Activated naive CD4-positive, alpha-beta T cell treated with anti-CD3 and anti-CD28 coated beads, Interleukin-2, amount 50 U/mL, for 24 hours (primary cell): ENCODE results near the gene TNFRSF6B.
A peak's percentile ranks its signal among the peaks of the same experiment; 100 is the strongest.

Source experiments
- H3K27ac Mint-ChIP-seq: one replicate; pipeline ENCODE4 v1.8.0; 2021; ENCODE audit warnings: mild to moderate bottlenecking, mixed read lengths
- H3K27me3 Mint-ChIP-seq: one replicate; pipeline ENCODE4 v1.8.0; 2021; ENCODE audit warnings: mixed read lengths
- H3K36me3 Mint-ChIP-seq: one replicate; pipeline ENCODE4 v1.8.0; 2021; ENCODE audit warnings: mixed read lengths
- H3K4me1 Mint-ChIP-seq: one replicate; pipeline ENCODE4 v1.8.0; 2021; ENCODE audit warnings: mixed read lengths
- H3K4me3 Mint-ChIP-seq: one replicate; pipeline ENCODE4 v1.8.0; 2021; ENCODE audit warnings: mild to moderate bottlenecking, mixed read lengths
- H3K9me3 Mint-ChIP-seq: one replicate; pipeline ENCODE4 v1.8.0; 2021; ENCODE audit warnings: mixed read lengths

The TNFRSF6B gene

GRCh38 chr20:63697357-63697867 is 960 bp downstream of the TNFRSF6B start:
- Mint-ChIP-seq H3K4me3 (peak overlapping the region; percentile 30), H3K36me3 (no peaks in the 10 kb centered on the region), H3K27me3 (no peaks in the 10 kb centered on the region), H3K9me3 (no peaks in the 10 kb centered on the region), H3K4me1 (peaks cover 15% of the 10 kb centered on the region), H3K27ac (peak overlapping the region; percentile 12)

- Mint-ChIP-seq H3K4me3 (no peak overlapping the region), H3K9me3 (no peaks in the 10 kb centered on the region), H3K27ac (no peak overlapping the region), H3K4me1 (peaks cover 15% of the 10 kb centered on the region), H3K36me3 (no peaks in the 10 kb centered on the region), H3K27me3 (no peaks in the 10 kb centered on the region)
Observed at GRCh38 chr20:63697868-63698545, 1.6 kb downstream of the TNFRSF6B start.

- H3K4me3 Mint-ChIP-seq: no peak overlapping the region
- peak overlapping the region; percentile 8 for H3K27ac Mint-ChIP-seq
- H3K27me3 Mint-ChIP-seq: no peaks in the 10 kb centered on the region
- no peaks in the 10 kb centered on the region for H3K9me3 Mint-ChIP-seq
- H3K36me3 Mint-ChIP-seq: no peaks in the 10 kb centered on the region
- H3K4me1 Mint-ChIP-seq: peaks cover 15% of the 10 kb centered on the region
Observed at GRCh38 chr20:63698739-63699465, 2.5 kb downstream of the TNFRSF6B start.

- no peaks in the 10 kb centered on the region for H3K9me3 Mint-ChIP-seq
- no peak overlapping the region for H3K4me3 Mint-ChIP-seq
- H3K27me3 Mint-ChIP-seq: no peaks in the 10 kb centered on the region
- peaks cover 1% of the 10 kb centered on the region for H3K36me3 Mint-ChIP-seq
- peaks cover 15% of the 10 kb centered on the region for H3K4me1 Mint-ChIP-seq
- peak overlapping the region; percentile 8 for H3K27ac Mint-ChIP-seq
Observed at GRCh38 chr20:63699466-63700198, 3.2 kb downstream of the TNFRSF6B start.

- no peak overlapping the region for H3K4me3 Mint-ChIP-seq
- H3K9me3 Mint-ChIP-seq: no peaks in the 10 kb centered on the region
- H3K36me3 Mint-ChIP-seq: peaks cover 4% of the 10 kb centered on the region
- H3K27me3 Mint-ChIP-seq: no peaks in the 10 kb centered on the region
- H3K4me1 Mint-ChIP-seq: peaks cover 18% of the 10 kb centered on the region
- H3K27ac Mint-ChIP-seq: peak overlapping the region; percentile 62
Observed at GRCh38 chr20:63700199-63701050, 4.0 kb downstream of the TNFRSF6B start.

- no peaks in the 10 kb centered on the region for H3K9me3 Mint-ChIP-seq
- peaks cover 4% of the 10 kb centered on the region for H3K36me3 Mint-ChIP-seq
- H3K27me3 Mint-ChIP-seq: no peaks in the 10 kb centered on the region
- no peak overlapping the region for H3K27ac Mint-ChIP-seq
- peaks cover 18% of the 10 kb centered on the region for H3K4me1 Mint-ChIP-seq
- H3K4me3 Mint-ChIP-seq: no peak overlapping the region
Observed at GRCh38 chr20:63701051-63701328, 4.5 kb downstream of the TNFRSF6B start.

GRCh38 chr20:63701329-63702035 is 5.0 kb downstream of the TNFRSF6B start:
- Mint-ChIP-seq H3K9me3 (no peaks in the 10 kb centered on the region), H3K36me3 (peaks cover 5% of the 10 kb centered on the region), H3K27ac (no peak overlapping the region), H3K27me3 (no peaks in the 10 kb centered on the region), H3K4me1 (peaks cover 20% of the 10 kb centered on the region), H3K4me3 (no peak overlapping the region)

- H3K27me3 Mint-ChIP-seq: no peaks in the 10 kb centered on the region
- no peak overlapping the region for H3K4me3 Mint-ChIP-seq
- no peak overlapping the region for H3K27ac Mint-ChIP-seq
- no peaks in the 10 kb centered on the region for H3K9me3 Mint-ChIP-seq
- H3K4me1 Mint-ChIP-seq: peaks cover 25% of the 10 kb centered on the region
- H3K36me3 Mint-ChIP-seq: peaks cover 8% of the 10 kb centered on the region
Observed at GRCh38 chr20:63702036-63702665, 5.7 kb downstream of the TNFRSF6B start.

GRCh38 chr20:63702751-63703470 is 6.5 kb downstream of the TNFRSF6B start:
- no peak overlapping the region for H3K27ac Mint-ChIP-seq
- peaks cover 25% of the 10 kb centered on the region for H3K4me1 Mint-ChIP-seq

GRCh38 chr20:63703471-63703975 is 7.1 kb downstream of the TNFRSF6B start:
- peaks cover 8% of the 10 kb centered on the region for H3K36me3 Mint-ChIP-seq
- no peak overlapping the region for H3K27ac Mint-ChIP-seq
- H3K4me1 Mint-ChIP-seq: peaks cover 26% of the 10 kb centered on the region
- no peaks in the 10 kb centered on the region for H3K27me3 Mint-ChIP-seq
- no peaks in the 10 kb centered on the region for H3K9me3 Mint-ChIP-seq
- no peak overlapping the region for H3K4me3 Mint-ChIP-seq

More at GRCh38 chr20:63702751-63703470, 6.5 kb downstream of the TNFRSF6B start:
- Mint-ChIP-seq H3K9me3 (no peaks in the 10 kb centered on the region), H3K4me3 (no peak overlapping the region), H3K27me3 (no peaks in the 10 kb centered on the region), H3K36me3 (peaks cover 8% of the 10 kb centered on the region)

GRCh38 chr20:63703976-63704748 is 7.7 kb downstream of the TNFRSF6B start:
- Mint-ChIP-seq H3K27ac (no peak overlapping the region), H3K4me1 (peaks cover 31% of the 10 kb centered on the region), H3K4me3 (no peak overlapping the region)

GRCh38 chr20:63704749-63705117 is 8.3 kb downstream of the TNFRSF6B start:
- Mint-ChIP-seq H3K4me3 (no peak overlapping the region), H3K36me3 (peaks cover 8% of the 10 kb centered on the region), H3K4me1 (peaks cover 31% of the 10 kb centered on the region), H3K27me3 (no peaks in the 10 kb centered on the region), H3K27ac (peak overlapping the region; percentile 78), H3K9me3 (no peaks in the 10 kb centered on the region)

More at GRCh38 chr20:63703976-63704748, 7.7 kb downstream of the TNFRSF6B start:
- Mint-ChIP-seq H3K27me3 (no peaks in the 10 kb centered on the region), H3K9me3 (no peaks in the 10 kb centered on the region), H3K36me3 (peaks cover 8% of the 10 kb centered on the region)
